Putamen (tissue), 1 donor: Measurements from ENCODE around the gene WNT3A.

Experiments
- DNase-seq: peaks from one replicate; pipeline ENCODE4 v3.0.0-alpha.2; 2016; ENCODE audit warnings: low spot score

WNT3A gene

GRCh38 chr1:228031276-228031995, 24.6 kb downstream of the WNT3A start:
- DNase-seq = no peak

- DNase-seq = no peak
These were observed 25.2 kb downstream of the WNT3A start for GRCh38 chr1:228032041-228032440.

- DNase-seq = no peak
These were observed 26.6 kb downstream of the WNT3A start for GRCh38 chr1:228033376-228033775.

GRCh38 chr1:228034954-228035837, 28.4 kb downstream of the WNT3A start:
- no peak for DNase-seq

GRCh38 chr1:228035844-228036243, 29.0 kb downstream of the WNT3A start:
- DNase-seq = no peak

GRCh38 chr1:228036701-228037231, 30.0 kb downstream of the WNT3A start:
- no peak for DNase-seq

GRCh38 chr1:228037401-228038386, 30.9 kb downstream of the WNT3A start:
- DNase-seq = no peak

- no peak for DNase-seq
These were observed 31.7 kb downstream of the WNT3A start for GRCh38 chr1:228038387-228039005.

- DNase-seq = no peak
These were observed 32.5 kb downstream of the WNT3A start for GRCh38 chr1:228039006-228039903.

- no peak for DNase-seq
These were observed 33.2 kb downstream of the WNT3A start for GRCh38 chr1:228039986-228040385.

- DNase-seq = no peak
These were observed 34.5 kb downstream of the WNT3A start for GRCh38 chr1:228041316-228041715.

GRCh38 chr1:228042508-228042907, 35.7 kb downstream of the WNT3A start:
- DNase-seq = no peak

GRCh38 chr1:228043281-228043848, 36.6 kb downstream of the WNT3A start:
- no peak for DNase-seq

GRCh38 chr1:228044961-228045360, 38.2 kb downstream of the WNT3A start:
- no peak for DNase-seq

GRCh38 chr1:228045405-228045804, 38.6 kb downstream of the WNT3A start:
- no peak for DNase-seq

GRCh38 chr1:228045871-228046270, 39.1 kb downstream of the WNT3A start:
- no peak for DNase-seq

GRCh38 chr1:228046421-228047182, 39.8 kb downstream of the WNT3A start:
- no peak for DNase-seq

GRCh38 chr1:228047183-228047466, 40.3 kb downstream of the WNT3A start:
- no peak for DNase-seq

- DNase-seq = no peak
These were observed 41.3 kb downstream of the WNT3A start for GRCh38 chr1:228048120-228048519.
